ENCODE data around the gene SLC19A1.

DNA sequence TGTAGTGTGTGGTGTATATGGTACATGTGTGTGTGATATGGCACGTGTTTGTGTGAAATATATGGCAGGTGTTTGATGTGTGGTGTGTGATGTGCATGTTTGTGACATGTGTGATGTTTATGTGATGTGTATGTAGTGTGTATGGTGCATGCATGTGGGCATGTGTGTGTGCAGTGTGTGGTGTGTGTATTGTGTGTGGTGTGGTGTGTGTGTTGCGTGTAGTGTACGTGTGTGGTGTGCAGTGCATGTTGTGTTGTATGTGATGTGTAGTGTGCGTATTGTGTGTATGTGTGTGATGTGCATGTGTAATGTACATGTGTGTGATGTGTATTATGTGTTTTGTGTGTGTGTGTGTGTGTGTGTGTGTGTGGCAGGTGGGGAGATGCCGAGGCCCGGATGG lies 65.7 kb downstream of the SLC19A1 start:
- TF ChIP-seq POLR2A (IDR thresholded peaks at IDR 0.05; ENCODE audit: low read depth, low read length): no peak
- TF ChIP-seq TAF1 (IDR thresholded peaks at IDR 0.05; ENCODE audit: borderline replicate concordance, low read depth, low read length): no peak
